Stimulated activated memory B cell treated with anti-CD40 and anti-IgM and Interleukin-4, amounts not matched to agents 10 μg/mL and 1 μg/mL and 100 μg/mL, for 72 hours (primary cell): ENCODE data around the gene SLC13A2.

ENCODE experiments used
- ATAC-seq: fragments of 150-1000 bp; cut with Tn5 transposase; 2 replicates; pipeline ENCODE4 v1.10.0; 2021
- H3K27ac Mint-ChIP-seq: one replicate; pipeline ENCODE4 v1.8.0; 2022; ENCODE audit warnings: mild to moderate bottlenecking, mixed read lengths
- H3K27me3 Mint-ChIP-seq: one replicate; pipeline ENCODE4 v1.8.0; 2022; ENCODE audit warnings: mixed read lengths
- H3K36me3 Mint-ChIP-seq: one replicate; pipeline ENCODE4 v1.8.0; 2022; ENCODE audit warnings: mixed read lengths
- H3K4me1 Mint-ChIP-seq: one replicate; pipeline ENCODE4 v1.8.0; 2022; ENCODE audit warnings: mixed read lengths
- H3K4me3 Mint-ChIP-seq: one replicate; pipeline ENCODE4 v1.8.0; 2022; ENCODE audit warnings: mild to moderate bottlenecking, moderate library complexity, mixed read lengths
- H3K9me3 Mint-ChIP-seq: one replicate; pipeline ENCODE4 v1.8.0; 2022; ENCODE audit warnings: mixed read lengths

Gene SLC13A2

GRCh38 chr17:28547096-28547622 lies 73.7 kb downstream of the SLC13A2 start:
- Mint-ChIP-seq H3K4me3 (peak overlapping the region; percentile 38), H3K36me3 (peaks cover 9% of the 10 kb centered on the region)

More at GRCh38 chr17:28547096-28547622, 73.7 kb downstream of the SLC13A2 start:
- Mint-ChIP-seq H3K4me1 (peaks cover 78% of the 10 kb centered on the region), H3K27me3 (no peaks in the 10 kb centered on the region), H3K9me3 (no peaks in the 10 kb centered on the region), H3K27ac (peak overlapping the region; percentile 86)
- no peak for ATAC-seq
